Breast epithelium (tissue), 4 donors: ENCODE results near the gene DCBLD1. TPM values are rescaled to one million over a fixed set of nuclear protein-coding genes. Genes with fewer than 3 reads are reported as not detected.

ENCODE experiments used
- DNase-seq, 2 donors: peaks; one replicate each; pipeline ENCODE4 v3.0.0-alpha.2; 2019; ENCODE audit warnings: low spot score in 2 of 2
- H3K27ac ChIP-seq, 2 donors: fragments of 200-600 bp; sonication (generic) in 1 of 2; one replicate each; pipeline ENCODE4 v1.5.1; 2016 to 2019; ENCODE audit warnings: mild to moderate bottlenecking in 1 of 2
- H3K27me3 ChIP-seq, 2 donors: fragments of 200-600 bp; sonication (generic) in 1 of 2; one replicate each; pipeline versions ENCODE4 v1.5.1 to v1.6.0; 2017 to 2019; ENCODE audit warnings: control low read depth in 1 of 2, mild to moderate bottlenecking in 1 of 2
- H3K36me3 ChIP-seq: fragments of 200-600 bp; one replicate; pipeline ENCODE4 v1.5.1; 2019
- H3K4me1 ChIP-seq, 2 donors: fragments of 200-600 bp; sonication (generic); one replicate each; pipeline ENCODE4 v1.5.1; 2016 to 2019; ENCODE audit warnings: control low read depth in 1 of 2
- H3K4me3 ChIP-seq, 3 donors: fragments of 200-600 bp; sonication (generic); 1 replicate in 2 of 3; 2 replicates in 1 of 3; pipeline ENCODE4 v1.5.1; 2016 to 2019; ENCODE audit warnings: mild to moderate bottlenecking in 3 of 3, moderate library complexity in 2 of 3
- H3K9me3 ChIP-seq, 2 donors: fragments of 200-600 bp; sonication (generic) in 1 of 2; one replicate each; pipeline ENCODE4 v1.5.1; 2016 to 2019; ENCODE audit warnings: control low read depth in 1 of 2
- POLR2A ChIP-seq: fragments of 450-650 bp; IDR thresholded peaks from one replicate; pipeline ENCODE4 v1.6.1; 2016; ENCODE audit warnings: antibody characterized with exemption, mild to moderate bottlenecking, moderate library complexity
- POLR2AphosphoS5 ChIP-seq, 3 donors: sonication (generic); formaldehyde crosslinking; IDR thresholded peaks; one replicate each; pipeline ENCODE4 v1.6.1; 2017; ENCODE audit warnings: antibody characterized with exemption in 3 of 3
- intact Hi-C: fragments of 100-400 bp; cut with DNase I; formaldehyde crosslinking; loops from one replicate; pipeline ENCODE4 v1.15.1; 2023; ENCODE audit warnings: low total_unique reads
- total RNA-seq, 3 donors: library from RNA; depleted of rRNA; stranded (reverse); fragments of >200 nt; gene quantifications; one replicate each; pipeline ENCODE4 v1.1.0, GENCODE V29; 2016
- TF ChIP-seq, protein P1 (sequence below), 3 donors: fragments of 450-650 bp; IDR thresholded peaks; one replicate each; pipeline ENCODE4 v1.5.1; 2016 to 2017; ENCODE audit warnings: antibody characterized with exemption in 3 of 3, mild to moderate bottlenecking in 3 of 3, moderate library complexity in 3 of 3

The DCBLD1 gene
- total RNA-seq, 3 donors from 2014 or later: 10.4 to 16.0 (median 11.8) TPM

DNA sequence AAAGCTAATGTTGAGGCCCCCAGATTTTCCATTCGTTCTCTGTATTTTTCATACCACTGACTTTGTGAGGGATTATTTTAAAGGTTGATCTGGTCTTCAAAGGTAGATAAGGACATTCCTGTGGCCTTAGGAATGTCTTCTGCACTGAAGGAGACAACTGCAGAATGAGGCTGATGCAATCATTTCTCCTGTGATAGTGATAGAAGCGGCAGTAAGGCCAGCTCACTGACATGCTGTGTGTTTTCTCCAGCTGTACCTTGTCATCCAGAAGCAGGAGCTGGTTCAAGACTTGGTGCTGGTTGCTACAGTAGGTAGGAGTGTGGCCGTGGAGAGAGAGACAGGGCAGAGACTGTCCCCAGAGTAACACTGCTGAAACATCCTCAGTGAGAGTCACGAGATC, 53.8 kb downstream of the DCBLD1 start:
- H3K4me3 ChIP-seq: no peak overlapping the region
- no peaks in the 10 kb centered on the region for H3K4me1 ChIP-seq
- intact Hi-C loops: no loop called here
- no peaks in the 10 kb centered on the region for H3K9me3 ChIP-seq
- no peaks in the 10 kb centered on the region for H3K36me3 ChIP-seq
- no peaks in the 10 kb centered on the region for H3K27me3 ChIP-seq
- TF ChIP-seq, protein P1, sequence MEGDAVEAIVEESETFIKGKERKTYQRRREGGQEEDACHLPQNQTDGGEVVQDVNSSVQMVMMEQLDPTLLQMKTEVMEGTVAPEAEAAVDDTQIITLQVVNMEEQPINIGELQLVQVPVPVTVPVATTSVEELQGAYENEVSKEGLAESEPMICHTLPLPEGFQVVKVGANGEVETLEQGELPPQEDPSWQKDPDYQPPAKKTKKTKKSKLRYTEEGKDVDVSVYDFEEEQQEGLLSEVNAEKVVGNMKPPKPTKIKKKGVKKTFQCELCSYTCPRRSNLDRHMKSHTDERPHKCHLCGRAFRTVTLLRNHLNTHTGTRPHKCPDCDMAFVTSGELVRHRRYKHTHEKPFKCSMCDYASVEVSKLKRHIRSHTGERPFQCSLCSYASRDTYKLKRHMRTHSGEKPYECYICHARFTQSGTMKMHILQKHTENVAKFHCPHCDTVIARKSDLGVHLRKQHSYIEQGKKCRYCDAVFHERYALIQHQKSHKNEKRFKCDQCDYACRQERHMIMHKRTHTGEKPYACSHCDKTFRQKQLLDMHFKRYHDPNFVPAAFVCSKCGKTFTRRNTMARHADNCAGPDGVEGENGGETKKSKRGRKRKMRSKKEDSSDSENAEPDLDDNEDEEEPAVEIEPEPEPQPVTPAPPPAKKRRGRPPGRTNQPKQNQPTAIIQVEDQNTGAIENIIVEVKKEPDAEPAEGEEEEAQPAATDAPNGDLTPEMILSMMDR (IDR thresholded peaks at IDR 0.05): no peak
- TF ChIP-seq POLR2AphosphoS5 (IDR thresholded peaks at IDR 0.05) (no peak), POLR2A (no peak)
- H3K27ac ChIP-seq: no peak overlapping the region
- no peak for DNase-seq

DNA sequence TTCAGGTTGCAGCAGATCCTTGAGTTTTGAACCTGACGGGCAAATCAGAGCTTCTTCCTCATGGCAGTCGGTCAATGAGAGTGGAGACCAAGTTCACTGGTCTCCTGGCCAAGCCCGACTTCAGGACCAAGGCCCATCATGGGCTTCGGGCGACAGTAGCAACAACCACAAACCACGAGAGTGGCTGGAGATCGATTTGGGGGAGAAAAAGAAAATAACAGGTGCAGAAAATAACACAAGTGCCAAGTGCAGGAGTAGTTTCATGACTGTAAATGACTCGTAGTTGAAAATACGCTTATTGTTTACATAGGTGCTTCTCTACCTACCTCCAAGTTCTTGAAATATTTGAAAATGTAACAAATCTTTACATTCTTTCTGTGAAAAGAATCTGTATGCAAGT, 56.1 kb downstream of the DCBLD1 start:
- intact Hi-C loops: no loop called here
- DNase-seq: no peak
- H3K36me3 ChIP-seq: no peaks in the 10 kb centered on the region

DNA sequence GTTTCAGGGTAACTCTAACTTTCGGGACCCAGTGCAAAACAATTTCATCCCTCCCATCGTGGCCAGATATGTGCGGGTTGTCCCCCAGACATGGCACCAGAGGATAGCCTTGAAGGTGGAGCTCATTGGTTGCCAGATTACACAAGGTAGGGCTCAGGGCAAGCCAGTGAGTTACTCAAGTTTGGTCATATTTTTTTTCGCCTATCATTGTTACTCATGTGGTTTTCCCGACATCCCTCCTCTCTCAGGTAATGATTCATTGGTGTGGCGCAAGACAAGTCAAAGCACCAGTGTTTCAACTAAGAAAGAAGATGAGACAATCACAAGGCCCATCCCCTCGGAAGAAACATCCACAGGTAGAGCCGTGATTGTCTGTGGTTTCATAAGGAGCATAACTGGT, 58.2 kb downstream of the DCBLD1 start:
- H3K4me3 ChIP-seq: no peak overlapping the region
- no peaks in the 10 kb centered on the region for H3K36me3 ChIP-seq
- no peaks in the 10 kb centered on the region for H3K4me1 ChIP-seq
- DNase-seq: no peak
- no peaks in the 10 kb centered on the region for H3K27me3 ChIP-seq
- intact Hi-C loops: no loop called here
- no peaks in the 10 kb centered on the region for H3K9me3 ChIP-seq
- TF ChIP-seq POLR2A: no peak
- TF ChIP-seq POLR2AphosphoS5 (IDR thresholded peaks at IDR 0.05): no peak
- TF ChIP-seq, protein P1 (IDR thresholded peaks at IDR 0.05): no peak
- H3K27ac ChIP-seq: no peak overlapping the region

More for the DNA sequence above, 56.1 kb downstream of the DCBLD1 start:
- no peaks in the 10 kb centered on the region for H3K27me3 ChIP-seq
- H3K27ac ChIP-seq: no peak overlapping the region
- no peaks in the 10 kb centered on the region for H3K9me3 ChIP-seq
- TF ChIP-seq POLR2A: no peak
- TF ChIP-seq POLR2AphosphoS5 (IDR thresholded peaks at IDR 0.05): no peak
- TF ChIP-seq, protein P1 (IDR thresholded peaks at IDR 0.05): no peak
- H3K4me3 ChIP-seq: no peak overlapping the region
- no peaks in the 10 kb centered on the region for H3K4me1 ChIP-seq

DNA sequence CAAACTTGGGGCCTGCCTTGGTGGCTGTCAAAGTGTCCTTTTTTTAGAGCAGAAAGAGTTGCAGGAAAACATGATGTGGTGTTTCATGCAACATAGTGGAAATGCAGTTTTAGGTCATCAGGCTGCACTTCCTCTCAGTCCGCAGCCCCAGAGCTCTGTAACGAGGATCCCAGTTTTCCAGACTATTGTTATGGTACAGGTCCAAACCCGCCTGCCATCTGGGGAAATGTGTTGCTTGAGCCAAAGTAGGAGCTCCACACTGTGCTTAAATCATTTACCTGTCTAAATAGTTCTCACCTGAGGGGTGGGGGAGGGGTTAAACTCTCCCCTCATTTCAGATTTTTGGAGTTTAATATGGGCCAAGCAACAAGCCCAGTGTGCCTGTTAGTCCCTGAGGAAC, 60.0 kb downstream of the DCBLD1 start:
- intact Hi-C loops: no loop called here
- Histone ChIP-seq H3K27ac (no peak overlapping the region), H3K27me3 (no peaks in the 10 kb centered on the region), H3K4me3 (no peak overlapping the region), H3K36me3 (no peaks in the 10 kb centered on the region), H3K9me3 (no peaks in the 10 kb centered on the region), H3K4me1 (no peaks in the 10 kb centered on the region)
- TF ChIP-seq, protein P1 (IDR thresholded peaks at IDR 0.05): no peak
- TF ChIP-seq POLR2A (no peak), POLR2AphosphoS5 (IDR thresholded peaks at IDR 0.05) (no peak)
- DNase-seq: no peak

DNA sequence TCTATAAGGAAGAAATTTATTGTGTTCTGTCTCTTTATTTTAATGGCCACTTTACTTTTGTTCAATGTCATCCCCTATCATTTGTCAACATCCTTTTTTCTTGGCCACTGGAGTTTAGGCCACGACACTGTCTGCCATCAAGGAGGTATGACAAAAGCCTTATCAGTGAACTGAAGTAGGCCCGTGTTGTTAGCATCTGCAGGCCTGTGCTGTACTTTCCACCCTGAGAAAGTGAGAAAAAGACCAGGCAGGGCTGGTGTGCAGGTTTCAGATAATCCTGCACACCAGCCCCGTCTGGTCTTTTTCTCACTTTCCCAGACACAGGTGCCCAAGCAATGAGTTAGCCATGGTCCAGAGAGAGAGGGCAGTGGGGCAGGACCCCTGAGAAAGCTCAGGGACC, 62.2 kb downstream of the DCBLD1 start:
- no peak overlapping the region for H3K4me3 ChIP-seq
- H3K36me3 ChIP-seq: no peaks in the 10 kb centered on the region
- H3K4me1 ChIP-seq: no peaks in the 10 kb centered on the region
- DNase-seq: no peak
- intact Hi-C loops: no loop called here
- H3K9me3 ChIP-seq: no peaks in the 10 kb centered on the region
- H3K27me3 ChIP-seq: no peaks in the 10 kb centered on the region
- TF ChIP-seq, protein P1 (IDR thresholded peaks at IDR 0.05): no peak
- TF ChIP-seq POLR2A: no peak
- TF ChIP-seq POLR2AphosphoS5 (IDR thresholded peaks at IDR 0.05): no peak
- H3K27ac ChIP-seq: no peak overlapping the region
